ENCODE measurements around the gene PYGL. TPM values are rescaled to one million over a fixed set of nuclear protein-coding genes. Genes with fewer than 3 reads are reported as not detected.
"Not testable (repeated sequence)": the region's sequence is repeated elsewhere in the genome, so short reads cannot be mapped to it uniquely, and the experiment has no call there.

Gene PYGL
- 36.8 and 44.5 TPM in 2 replicates for total RNA-seq (2014; rRNA removed; shearing (Covaris generic))

DNA sequence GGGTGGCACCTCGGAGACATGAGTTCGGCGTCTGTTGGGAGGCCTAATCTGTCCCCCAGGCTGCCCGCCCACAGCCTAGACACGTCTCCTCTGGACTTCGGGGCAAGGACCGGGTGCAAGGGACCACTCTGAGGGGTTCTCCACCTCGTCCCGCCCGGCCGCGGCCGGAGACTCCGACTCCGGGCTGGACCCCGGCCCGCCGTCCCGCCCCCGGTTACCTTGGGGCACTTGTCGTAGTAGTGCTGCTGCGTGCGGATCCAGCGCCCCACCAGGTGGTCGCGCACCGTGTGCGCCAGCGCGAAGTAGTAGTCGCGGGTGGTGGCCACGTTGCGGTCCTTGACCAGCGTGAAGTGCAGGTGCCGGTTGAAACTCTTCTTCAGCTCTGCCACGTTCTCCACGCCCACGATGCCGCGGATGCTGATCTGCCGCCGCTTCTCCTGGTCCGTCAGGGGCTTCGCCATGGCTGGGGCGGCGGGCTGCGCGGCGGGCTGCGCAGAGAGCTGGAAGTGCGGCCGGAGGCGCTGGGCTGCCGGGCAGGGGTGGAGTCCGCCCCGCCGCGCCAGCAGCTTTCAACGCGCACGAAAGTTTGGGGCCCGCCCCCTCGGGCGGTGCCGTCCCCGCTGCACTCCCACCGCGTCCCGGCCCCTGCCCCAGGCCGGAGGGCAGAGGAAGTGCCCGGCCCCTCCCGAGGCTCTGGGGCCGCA is at the start of gene PYGL:
Gene PYGL (minus strand): TSS at position 541 of the 704 bp plus-strand sequence. CDS start 80 bp downstream, at position 461.
- peak; percentile 55 for DNase-seq (ENCODE audit: low spot score)

GRCh38 chr14:50985859-50986331 is 41.6 kb upstream of the PYGL start:
- DNase-seq (ENCODE audit: low spot score) = no peak

GRCh38 chr14:50985124-50985858 is 41.0 kb upstream of the PYGL start:
- no peak for DNase-seq (ENCODE audit: low spot score)

DNA sequence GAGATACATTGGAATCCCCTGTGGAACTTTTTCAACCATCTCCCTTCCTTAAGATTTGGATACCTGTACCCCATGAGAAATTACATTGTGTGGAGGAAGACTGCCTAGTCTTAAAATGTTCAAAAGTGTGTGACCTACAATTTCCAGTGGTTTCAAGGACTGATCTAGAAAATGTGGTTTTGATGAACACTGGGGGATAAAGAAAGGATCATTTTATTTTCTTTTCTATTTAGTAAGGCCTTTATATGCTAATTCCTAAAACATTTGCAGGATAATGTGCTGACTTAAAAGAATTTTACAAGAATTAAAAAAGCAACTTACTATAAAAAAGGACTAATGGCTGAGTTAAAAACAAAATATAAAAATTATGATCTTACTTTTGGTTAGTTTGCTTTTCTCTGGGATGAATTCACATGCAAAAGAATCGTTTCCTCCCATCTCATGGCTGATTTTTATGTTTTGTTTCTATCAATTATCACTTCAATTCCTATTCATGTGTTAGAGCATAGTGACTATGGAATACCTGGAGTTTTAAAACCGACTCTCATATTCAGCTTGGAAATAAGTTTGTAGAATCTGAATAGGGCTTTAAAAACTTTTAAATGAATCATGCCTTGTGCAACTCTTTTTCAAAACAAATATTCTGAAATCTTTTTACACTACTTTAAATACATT is 39.9 kb upstream of the PYGL start:
- no peak for DNase-seq (ENCODE audit: low spot score)

DNA sequence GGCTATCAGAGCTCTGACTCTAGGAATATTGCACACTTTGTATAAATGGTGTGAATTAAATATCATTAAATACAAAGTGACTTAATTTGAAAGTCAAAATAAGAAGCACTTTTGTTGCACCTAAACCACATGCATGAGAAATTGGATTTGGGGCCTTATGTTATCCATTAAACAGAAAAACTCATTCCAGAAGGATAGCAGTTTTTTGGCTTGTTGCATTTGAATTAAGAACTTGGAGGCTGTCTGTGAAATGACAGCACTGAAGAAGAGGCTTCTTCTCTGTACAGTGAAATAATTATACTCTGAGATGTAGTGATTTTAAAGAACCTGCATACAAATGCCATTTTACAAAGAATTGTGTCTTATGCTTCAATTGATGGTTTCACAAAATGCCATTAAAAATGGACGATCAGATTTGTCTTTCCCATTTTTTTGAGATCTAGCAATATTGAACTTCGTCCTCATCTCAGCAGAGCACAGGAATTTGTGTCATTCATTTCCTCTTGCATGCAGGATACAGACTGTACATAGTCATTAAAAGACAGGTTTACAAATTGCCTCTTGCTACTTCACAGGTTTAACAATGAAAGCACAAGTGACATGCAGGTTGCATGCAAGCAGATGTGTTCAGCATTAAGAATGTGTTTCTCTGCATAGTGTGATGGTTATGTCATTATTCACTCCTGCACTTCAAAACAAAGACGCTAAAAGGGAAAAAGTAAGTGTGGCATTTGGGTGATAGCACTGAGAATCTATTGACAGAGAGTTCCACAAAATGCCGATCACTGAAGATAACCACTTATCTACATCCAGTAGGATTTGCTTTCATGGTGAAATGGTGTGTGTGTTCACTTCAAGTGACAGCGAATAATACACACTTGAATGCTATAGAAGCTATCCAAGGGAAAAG is 35.9 kb upstream of the PYGL start:
- no peak for DNase-seq (ENCODE audit: low spot score)

- no peak for DNase-seq (ENCODE audit: low spot score)
Observed at GRCh38 chr14:50978888-50979287, 34.6 kb upstream of the PYGL start.

- no peak for DNase-seq (ENCODE audit: low spot score)
Observed at GRCh38 chr14:50978529-50978871, 34.2 kb upstream of the PYGL start.

GRCh38 chr14:50977863-50978528 is 33.7 kb upstream of the PYGL start:
- no peak for DNase-seq (ENCODE audit: low spot score)

- DNase-seq (ENCODE audit: low spot score) = no peak
Observed at GRCh38 chr14:50974118-50974517, 29.8 kb upstream of the PYGL start.

DNA sequence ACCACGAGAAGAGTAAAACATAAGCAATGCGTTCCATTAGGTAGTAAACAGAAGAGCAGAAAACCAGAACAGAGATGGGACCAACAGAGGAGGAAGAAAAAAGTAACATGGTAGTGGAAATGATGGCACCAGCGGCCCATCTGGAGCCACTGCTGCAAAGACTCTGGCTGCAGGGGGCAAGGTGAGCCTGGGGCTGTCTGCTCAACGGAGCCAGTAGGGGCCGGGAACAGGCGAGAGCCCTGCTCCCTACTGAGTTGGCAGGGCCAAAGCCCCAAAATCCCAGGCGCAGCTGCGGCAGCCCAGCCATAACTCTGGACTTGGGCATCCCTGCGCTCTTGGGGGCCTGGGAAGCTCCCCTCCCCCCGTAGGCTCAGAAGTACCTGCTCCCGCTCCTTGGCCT is 28.5 kb upstream of the PYGL start:
- DNase-seq (ENCODE audit: low spot score) = no peak

DNA sequence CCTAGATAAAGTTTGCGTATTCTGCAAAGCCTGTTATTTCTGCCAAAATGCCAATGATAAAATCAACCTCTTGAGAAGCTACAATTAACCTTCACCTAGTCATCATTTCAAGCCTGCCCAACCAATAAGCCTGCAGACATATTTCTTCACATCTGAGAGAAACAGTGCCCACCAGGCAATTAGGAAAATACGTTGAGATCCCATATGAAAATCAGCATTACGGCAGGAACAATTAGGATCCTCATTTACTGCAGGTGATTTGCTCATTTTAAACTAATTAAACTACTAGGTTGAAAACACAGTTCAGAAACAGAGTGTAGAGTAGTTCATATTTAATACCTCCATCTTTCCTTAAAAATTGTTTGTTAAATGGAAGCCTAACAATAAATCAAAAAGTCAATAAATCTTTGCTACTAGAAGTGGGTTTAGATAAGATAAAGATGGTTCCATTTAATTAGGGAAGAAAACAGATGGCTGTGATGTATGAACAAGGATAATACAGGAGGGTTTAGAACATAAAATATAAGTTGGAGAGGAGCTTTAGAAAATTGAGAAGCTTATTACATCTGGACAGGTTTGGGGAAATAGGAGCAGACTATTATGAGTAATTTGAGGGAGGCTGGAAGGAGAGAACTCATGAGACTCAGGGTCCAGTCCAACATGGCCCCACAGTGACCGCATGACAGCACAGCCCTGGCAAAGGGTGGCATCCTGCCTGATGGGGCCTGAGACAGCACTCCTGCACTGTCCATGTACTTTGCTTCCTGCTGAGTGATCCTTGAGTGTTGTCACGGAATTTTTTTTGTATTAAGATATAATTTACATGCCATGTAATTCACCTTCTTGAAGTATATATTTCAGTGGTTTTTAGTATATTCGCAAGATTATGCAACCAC is 26.9 kb upstream of the PYGL start:
- no peak for DNase-seq (ENCODE audit: low spot score)

- DNase-seq (ENCODE audit: low spot score) = no peak
Observed at GRCh38 chr14:50967790-50968189, 23.5 kb upstream of the PYGL start.

- DNase-seq (ENCODE audit: low spot score) = no peak
Observed at GRCh38 chr14:50967103-50967502, 22.8 kb upstream of the PYGL start.

GRCh38 chr14:50964683-50965390 is 20.6 kb upstream of the PYGL start:
- peak; percentile 12 for DNase-seq (ENCODE audit: low spot score)

DNA sequence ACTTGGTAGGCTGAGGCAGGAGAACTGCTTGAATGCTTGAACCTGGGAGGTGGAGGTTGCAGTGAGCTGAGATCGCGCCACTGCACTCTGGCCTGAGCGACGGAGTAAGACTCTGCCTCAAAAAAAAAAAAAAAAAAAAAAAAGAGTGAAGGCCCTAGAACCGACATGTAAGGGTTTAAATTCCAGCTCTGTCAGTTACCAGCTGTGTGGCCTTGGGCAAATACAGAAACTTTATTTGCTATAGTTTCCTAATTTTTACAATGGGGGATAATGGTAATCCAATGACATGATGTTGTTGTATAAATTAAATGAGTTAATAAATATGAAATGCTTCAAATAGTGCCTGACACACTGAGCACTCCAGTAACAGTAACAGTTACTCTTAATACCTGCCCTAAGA is 19.6 kb upstream of the PYGL start:
- no peak for DNase-seq (ENCODE audit: low spot score)

DNA sequence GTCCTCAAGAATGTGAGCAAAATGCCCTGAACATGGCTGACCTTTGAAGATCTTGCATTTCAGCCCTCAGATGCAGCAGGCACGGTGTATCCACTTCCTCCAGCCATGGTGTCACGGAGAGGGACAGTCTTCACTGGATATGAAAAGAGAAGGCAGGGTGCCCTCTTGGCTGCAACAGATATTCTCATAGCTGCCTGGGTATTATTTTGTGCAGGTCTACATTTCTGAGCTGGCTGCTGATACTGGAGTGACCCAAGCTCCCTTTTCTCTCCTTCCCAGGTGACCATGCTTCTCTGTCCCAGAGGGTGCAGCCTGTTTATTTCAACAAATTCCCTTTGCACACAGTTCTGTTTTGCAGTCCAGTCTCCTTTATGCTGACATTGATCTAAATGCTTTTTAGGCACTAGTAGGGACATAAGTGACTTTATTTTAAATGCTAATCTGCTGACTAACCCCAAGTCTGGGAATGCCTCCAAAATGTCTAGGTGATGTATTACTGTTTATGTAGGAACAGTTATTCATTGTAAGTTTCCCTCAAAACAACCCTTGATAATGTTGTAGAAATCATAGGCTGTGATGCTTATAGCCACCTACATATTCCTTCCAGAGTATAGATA is 17.4 kb upstream of the PYGL start:
- no peak for DNase-seq (ENCODE audit: low spot score)

GRCh38 chr14:50957296-50957695 is 13.0 kb upstream of the PYGL start:
- DNase-seq (ENCODE audit: low spot score) = no peak

DNA sequence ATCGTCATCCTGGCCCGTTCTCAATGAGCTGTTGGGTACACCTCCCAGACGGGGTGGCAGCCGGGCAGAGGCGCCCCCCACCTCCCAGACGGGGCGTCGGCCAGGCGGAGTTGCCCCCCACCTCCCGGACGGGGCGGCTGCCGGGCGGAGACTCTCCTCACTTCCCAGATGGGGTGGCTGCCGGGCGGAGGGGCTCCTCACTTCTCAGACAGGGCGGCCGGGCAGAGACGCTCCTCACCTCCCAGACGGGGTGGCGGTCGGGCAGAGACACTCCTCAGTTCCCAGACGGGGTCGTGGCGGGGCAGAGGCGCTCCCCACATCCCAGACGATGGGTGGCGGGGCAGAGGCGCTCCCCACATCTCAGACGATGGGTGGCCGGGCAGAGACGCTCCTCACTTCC is 12.1 kb upstream of the PYGL start:
- not testable (repeated sequence) for DNase-seq (ENCODE audit: low spot score)
